Muscle of leg (tissue), 11 donors: Measurements from ENCODE around the gene PEX5L. TPM values are rescaled to one million over a fixed set of nuclear protein-coding genes. Genes with fewer than 3 reads are reported as not detected.
A peak's percentile ranks its signal among the peaks of the same experiment; 100 is the strongest.

Experiments used
- DNase-seq: peaks from one replicate; pipeline ENCODE4 v3.0.0; 2013
- H3K27ac ChIP-seq: one replicate; pipeline ENCODE4 v1.5.1; 2013; ENCODE audit warnings: mild to moderate bottlenecking, low read length, control low read depth
- H3K27me3 ChIP-seq: one replicate; pipeline ENCODE4 v1.6.1; 2013; ENCODE audit warnings: low read length; ENCODE audit not compliant: control insufficient read depth, insufficient read depth
- H3K36me3 ChIP-seq: one replicate; pipeline ENCODE4 v1.6.1; 2013; ENCODE audit warnings: low read length; ENCODE audit not compliant: control insufficient read depth, insufficient read depth
- H3K4me1 ChIP-seq: one replicate; pipeline ENCODE4 v1.6.1; 2013; ENCODE audit warnings: low read length; ENCODE audit not compliant: control insufficient read depth, insufficient read depth
- H3K4me3 ChIP-seq: one replicate; pipeline ENCODE4 v1.5.1; 2013; ENCODE audit warnings: low read length, control low read depth
- H3K9me3 ChIP-seq: replicated peaks from 2 replicates; pipeline ENCODE4 v1.6.1; 2013; ENCODE audit warnings: low read depth, low read length; ENCODE audit not compliant: control insufficient read depth
- WGBS: methylation state at CpG from one replicate; pipeline ENCODE4 v1.1.5; 2013; ENCODE audit warnings: missing lambda C conversion rate; ENCODE audit not compliant: insufficient coverage; 5-methylcytosine and 5-hydroxymethylcytosine counted together
- polyA plus RNA-seq, 8 donors: library from polyadenylated mRNA; unstranded; fragments of 120-200 nt; gene quantifications; one replicate each; pipeline versions ENCODE4 v1.2.1 to v1.2.3, GENCODE V29; 2013; ENCODE audit warnings: inconsistent platforms in 1 of 8, low replicate concordance in 1 of 8; ENCODE audit not compliant: insufficient read length in 8 of 8, insufficient read depth in 1 of 8
- total RNA-seq: library from RNA; stranded (reverse); fragments of 120-200 nt; gene quantifications from one replicate; pipeline ENCODE4 v1.2.4, GENCODE V29; 2013

Gene PEX5L
- total and polyA plus RNA-seq, 9 donors: 0.06 to 0.32 (median 0.18) TPM; not detected in 1

DNA sequence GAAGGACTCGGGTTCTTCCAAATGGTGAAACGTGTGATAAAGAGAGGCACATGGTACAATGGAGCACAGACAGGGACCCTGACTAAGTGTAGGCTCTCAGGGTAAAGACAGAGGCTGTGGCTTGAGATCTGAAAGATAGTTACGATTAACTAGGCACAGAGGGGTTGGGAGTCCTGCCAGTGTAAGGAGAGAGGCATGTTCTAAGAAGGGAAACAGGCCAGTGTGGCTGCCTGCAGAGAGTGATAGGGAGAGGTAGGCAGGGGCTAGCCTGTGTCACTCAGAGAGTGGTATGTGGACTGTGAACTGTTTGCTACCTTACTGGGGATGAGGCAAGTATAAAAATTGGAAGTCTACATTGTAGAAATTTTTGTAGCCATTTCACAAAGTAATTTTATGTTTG lies 109.5 kb downstream of the PEX5L start:
- Histone ChIP-seq H3K9me3 (no peaks in the 10 kb centered on the region), H3K4me3 (no peak overlapping the region), H3K27ac (no peak overlapping the region), H3K36me3 (no peaks in the 10 kb centered on the region), H3K27me3 (no peaks in the 10 kb centered on the region), H3K4me1 (no peaks in the 10 kb centered on the region)
- 88% methylated on average over 3 of the region's 3 CpGs for WGBS
- DNase-seq: no peak

DNA sequence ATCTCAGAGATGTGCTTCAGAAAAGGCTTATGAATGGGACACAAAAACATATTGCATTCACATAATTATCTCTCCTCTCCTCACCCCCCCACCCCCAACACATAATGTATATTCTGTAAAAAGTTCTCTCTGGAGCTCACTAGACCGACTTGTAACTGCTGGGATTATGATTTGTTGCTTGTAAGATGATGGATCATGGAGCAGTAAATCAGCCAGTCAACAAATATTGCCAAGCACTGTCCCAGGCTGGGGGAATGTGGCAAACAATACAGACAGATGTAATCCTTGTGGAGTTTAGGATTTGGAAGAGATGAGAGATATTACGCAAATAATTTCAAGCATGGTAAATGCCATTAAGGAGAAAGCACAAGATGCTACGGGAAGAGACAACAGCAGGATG lies 114.8 kb downstream of the PEX5L start:
- no peak for DNase-seq
- WGBS: no CpG with 5 or more reads among the region's 3 CpGs

DNA sequence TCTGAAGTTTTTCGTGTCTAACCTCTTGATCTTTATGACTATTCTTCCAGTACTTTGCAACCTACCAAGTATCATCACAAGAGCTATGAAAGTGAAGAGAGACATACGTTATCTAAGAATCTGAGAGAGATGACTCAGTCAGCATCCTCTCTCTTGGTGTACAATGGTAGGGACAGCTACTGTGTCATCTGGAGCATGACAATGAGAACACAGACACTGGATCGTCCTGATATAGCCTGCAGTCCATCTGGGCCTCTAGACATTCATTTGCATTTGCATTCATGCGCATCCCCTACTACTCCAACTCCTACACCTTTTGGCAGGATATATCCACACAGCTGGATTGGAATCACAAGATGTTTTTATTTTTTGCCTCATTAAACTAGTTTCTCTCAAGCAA lies 115.2 kb downstream of the PEX5L start:
- Histone ChIP-seq H3K36me3 (no peaks in the 10 kb centered on the region), H3K27ac (no peak overlapping the region), H3K9me3 (no peaks in the 10 kb centered on the region), H3K27me3 (no peaks in the 10 kb centered on the region), H3K4me3 (no peak overlapping the region), H3K4me1 (no peaks in the 10 kb centered on the region)
- DNase-seq: peak; percentile 31
- 42% methylated on average over 3 of the region's 4 CpGs for WGBS

More for the DNA sequence above, 114.8 kb downstream of the PEX5L start:
- Histone ChIP-seq H3K4me3 (no peak overlapping the region), H3K27me3 (no peaks in the 10 kb centered on the region), H3K9me3 (no peaks in the 10 kb centered on the region), H3K4me1 (no peaks in the 10 kb centered on the region), H3K27ac (no peak overlapping the region), H3K36me3 (no peaks in the 10 kb centered on the region)

DNA sequence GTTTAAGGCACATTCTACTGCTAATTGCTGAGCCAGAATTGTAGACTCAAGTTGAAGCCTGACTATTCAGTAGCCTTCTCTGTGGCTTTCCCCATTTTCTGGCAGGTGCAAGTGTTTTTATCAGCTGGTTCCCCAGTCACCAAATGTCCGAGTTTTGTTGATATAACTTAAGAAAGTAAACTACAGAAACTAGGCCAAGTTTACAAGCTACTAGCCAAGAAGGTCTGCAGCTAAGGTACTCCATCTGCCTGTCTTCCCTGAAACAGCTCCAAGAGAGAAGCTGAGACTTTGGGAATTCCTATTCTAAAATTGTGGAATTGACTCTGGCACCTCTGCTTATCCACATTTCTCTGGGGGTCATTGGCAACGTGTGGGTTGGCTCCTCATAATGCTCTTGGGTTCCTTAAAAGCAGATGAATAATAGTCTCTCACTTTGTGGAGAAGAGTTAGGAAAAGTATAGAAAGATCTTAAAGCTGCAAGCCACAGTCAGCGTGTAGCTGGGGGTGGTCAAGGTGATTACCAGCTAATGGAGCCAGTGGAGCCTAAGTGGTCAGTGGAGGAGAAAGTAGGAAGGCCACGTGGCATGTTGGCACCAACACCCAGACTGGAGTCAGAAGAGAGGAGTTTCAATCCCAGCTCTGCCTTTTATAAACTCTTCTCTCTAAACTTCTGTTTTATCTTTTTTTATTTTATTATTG lies 128.8 kb downstream of the PEX5L start:
- H3K27ac ChIP-seq: no peak overlapping the region
- H3K36me3 ChIP-seq: no peaks in the 10 kb centered on the region
- peaks cover 2% of the 10 kb centered on the region for H3K27me3 ChIP-seq
- no peak for DNase-seq
- WGBS: 48% methylated on average over 2 of the region's 4 CpGs
- H3K9me3 ChIP-seq: no peaks in the 10 kb centered on the region
- no peak overlapping the region for H3K4me3 ChIP-seq
- no peaks in the 10 kb centered on the region for H3K4me1 ChIP-seq

DNA sequence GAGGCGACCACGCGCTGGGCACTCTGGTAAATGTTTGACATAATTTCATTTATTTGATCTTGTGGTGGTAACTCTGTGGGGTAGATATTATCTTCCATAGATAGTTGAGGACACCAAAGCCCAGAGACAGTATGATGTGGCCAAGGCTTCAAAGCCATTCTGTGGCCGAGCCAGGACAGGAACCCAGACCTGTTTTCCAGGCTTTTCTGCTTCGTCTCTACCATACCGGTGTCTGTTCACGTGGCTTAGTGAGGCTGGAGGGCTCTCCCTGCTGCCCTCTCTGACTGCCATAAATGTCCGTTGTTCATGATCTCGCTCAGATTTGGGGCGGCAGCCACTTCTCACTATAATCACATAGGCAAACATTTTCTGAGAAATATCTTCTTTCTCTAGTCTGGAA lies 134.7 kb downstream of the PEX5L start:
- Histone ChIP-seq H3K9me3 (no peaks in the 10 kb centered on the region), H3K4me1 (no peaks in the 10 kb centered on the region), H3K36me3 (no peaks in the 10 kb centered on the region), H3K27ac (no peak overlapping the region), H3K4me3 (no peak overlapping the region), H3K27me3 (peaks cover 2% of the 10 kb centered on the region)
- 82% methylated on average over 10 of the region's 10 CpGs for whole genome bisulfite sequencing
- no peak for DNase-seq

- DNase-seq: peak; percentile 9
- H3K36me3 ChIP-seq: no peaks in the 10 kb centered on the region
- H3K4me3 ChIP-seq: no peak overlapping the region
- no peaks in the 10 kb centered on the region for H3K27me3 ChIP-seq
- WGBS: no CpG with 5 or more reads among the region's 2 CpGs
- H3K27ac ChIP-seq: no peak overlapping the region
- no peaks in the 10 kb centered on the region for H3K9me3 ChIP-seq
- H3K4me1 ChIP-seq: no peaks in the 10 kb centered on the region
These were observed 138.7 kb downstream of the PEX5L start for GRCh38 chr3:179898024-179898423.

DNA sequence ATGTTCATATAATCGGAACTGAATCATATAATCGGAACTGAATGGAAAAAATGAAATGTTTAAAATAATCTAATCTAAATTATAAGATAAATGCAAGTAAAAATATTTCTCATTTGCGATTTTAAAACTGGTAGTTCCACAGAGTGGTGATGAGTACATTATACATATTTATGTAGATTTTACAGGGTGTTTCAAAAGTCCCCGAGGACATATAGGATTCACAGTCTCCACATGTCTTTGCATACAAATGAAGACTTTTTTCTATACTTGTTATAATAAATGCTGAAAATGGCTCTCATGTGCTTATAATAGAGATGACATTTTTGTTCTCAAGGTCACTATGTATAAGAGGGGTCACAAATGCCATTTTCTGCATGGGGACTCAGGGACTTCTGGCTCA lies 139.5 kb downstream of the PEX5L start:
- WGBS: no CpG with 5 or more reads among the region's 4 CpGs
- H3K4me3 ChIP-seq: no peak overlapping the region

GRCh38 chr3:179896507-179896906 lies 140.2 kb downstream of the PEX5L start:
- Histone ChIP-seq H3K4me1 (no peaks in the 10 kb centered on the region), H3K9me3 (no peaks in the 10 kb centered on the region), H3K27me3 (no peaks in the 10 kb centered on the region), H3K4me3 (no peak overlapping the region), H3K27ac (no peak overlapping the region), H3K36me3 (no peaks in the 10 kb centered on the region)
- DNase-seq: no peak
- WGBS: 75% methylated on average over 1 of the region's 2 CpGs

More for the DNA sequence above, 139.5 kb downstream of the PEX5L start:
- H3K27me3 ChIP-seq: no peaks in the 10 kb centered on the region
- H3K27ac ChIP-seq: no peak overlapping the region
- H3K4me1 ChIP-seq: no peaks in the 10 kb centered on the region
- H3K9me3 ChIP-seq: no peaks in the 10 kb centered on the region
- H3K36me3 ChIP-seq: no peaks in the 10 kb centered on the region
- no peak for DNase-seq

GRCh38 chr3:179895330-179895729 lies 141.4 kb downstream of the PEX5L start:
- no peak overlapping the region for H3K27ac ChIP-seq
- no peak for DNase-seq

GRCh38 chr3:179887295-179887943 lies 149.3 kb downstream of the PEX5L start:
- Histone ChIP-seq H3K9me3 (no peaks in the 10 kb centered on the region), H3K4me3 (no peak overlapping the region), H3K27me3 (no peaks in the 10 kb centered on the region), H3K4me1 (peaks cover 3% of the 10 kb centered on the region), H3K36me3 (no peaks in the 10 kb centered on the region), H3K27ac (no peak overlapping the region)
- 40% methylated on average over 1 of the region's 4 CpGs for WGBS
- no peak for DNase-seq

More at GRCh38 chr3:179895330-179895729, 141.4 kb downstream of the PEX5L start:
- Histone ChIP-seq H3K4me3 (no peak overlapping the region), H3K9me3 (no peaks in the 10 kb centered on the region), H3K4me1 (no peaks in the 10 kb centered on the region), H3K27me3 (no peaks in the 10 kb centered on the region), H3K36me3 (no peaks in the 10 kb centered on the region)
